ENCODE results near the gene FHIT. TPM values are rescaled to one million over a fixed set of nuclear protein-coding genes. Genes with fewer than 3 reads are reported as not detected.

FHIT gene
- total RNA-seq, 1 donor from 2014 or later, result 5.7 TPM

GRCh38 chr3:60854791-60855190 is 396.5 kb downstream of the FHIT start:
- H3K9me3 Mint-ChIP-seq, result no peaks in the 10 kb centered on the region
- no peak overlapping the region for H3K27ac ChIP-seq

DNA sequence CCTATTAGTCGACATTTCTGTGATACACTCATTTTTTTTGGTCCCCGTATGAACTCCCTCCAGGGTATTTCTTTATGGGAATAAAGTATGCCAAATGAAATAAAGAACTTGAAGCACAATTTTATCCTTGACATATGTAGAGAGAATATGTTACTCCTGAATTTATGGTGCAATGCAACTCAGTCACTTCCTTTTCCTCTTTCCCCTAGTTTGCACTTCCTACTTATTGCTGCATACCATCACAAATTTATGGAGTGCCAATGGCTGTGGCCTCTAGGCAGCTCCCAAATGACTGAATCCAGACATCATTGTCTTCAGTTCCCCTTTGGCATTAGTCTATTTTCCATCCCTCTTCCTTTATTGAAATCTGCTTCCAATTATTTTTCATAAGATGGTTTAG is 403.5 kb downstream of the FHIT start:
- H3K4me3 ChIP-seq, result no peak overlapping the region
- no peak overlapping the region for H3K4me2 ChIP-seq
- H3K27ac Mint-ChIP-seq, result no peak overlapping the region
- no peaks in the 10 kb centered on the region for H3K79me2 ChIP-seq (ENCODE audit: low read depth)
- no peaks in the 10 kb centered on the region for H4K20me1 ChIP-seq (ENCODE audit: low read depth)
- no peaks in the 10 kb centered on the region for H3K4me1 ChIP-seq
- no peaks in the 10 kb centered on the region for H3F3A ChIP-seq (ENCODE audit: low read depth)
- H3K27me3 ChIP-seq, result no peaks in the 10 kb centered on the region
- no peaks in the 10 kb centered on the region for H3K27me3 Mint-ChIP-seq (ENCODE audit: insufficient read depth, low read depth)
- H3K9ac ChIP-seq, result no peak overlapping the region
- TF ChIP-seq EZH2 (IDR thresholded peaks at IDR 0.05), result no peak
- no peak for TF ChIP-seq EZH2phosphoT487 (IDR thresholded peaks at IDR 0.05)
- DNase-seq (ENCODE audit: low spot score), result no peak
- no peaks in the 10 kb centered on the region for H3K4me1 Mint-ChIP-seq
- H3K27ac ChIP-seq, result no peak overlapping the region
- H3K36me3 Mint-ChIP-seq, result no peaks in the 10 kb centered on the region
- no peak overlapping the region for H3K4me3 Mint-ChIP-seq
- H3K36me3 ChIP-seq, result no peaks in the 10 kb centered on the region
- no peak overlapping the region for H2AFZ ChIP-seq (replicated peaks)
- H3K9me3 ChIP-seq (ENCODE audit: low read depth), result no peaks in the 10 kb centered on the region
- H3K9me3 Mint-ChIP-seq, result no peaks in the 10 kb centered on the region

More at GRCh38 chr3:60854791-60855190, 396.5 kb downstream of the FHIT start:
- H2AFZ ChIP-seq (replicated peaks), result no peak overlapping the region
- H3K9ac ChIP-seq, result no peak overlapping the region
- H3K27me3 Mint-ChIP-seq (ENCODE audit: insufficient read depth, low read depth), result no peaks in the 10 kb centered on the region
- no peaks in the 10 kb centered on the region for H3K27me3 ChIP-seq
- no peak overlapping the region for H3K4me3 Mint-ChIP-seq
- H3K79me2 ChIP-seq (ENCODE audit: low read depth), result no peaks in the 10 kb centered on the region
- H3K4me1 Mint-ChIP-seq, result no peaks in the 10 kb centered on the region
- H3K36me3 Mint-ChIP-seq, result no peaks in the 10 kb centered on the region
- no peaks in the 10 kb centered on the region for H3F3A ChIP-seq (ENCODE audit: low read depth)
- no peaks in the 10 kb centered on the region for H3K9me3 ChIP-seq (ENCODE audit: low read depth)
- no peak overlapping the region for H3K27ac Mint-ChIP-seq
- no peaks in the 10 kb centered on the region for H3K4me1 ChIP-seq
- no peaks in the 10 kb centered on the region for H3K36me3 ChIP-seq
- no peak overlapping the region for H3K4me2 ChIP-seq
- H4K20me1 ChIP-seq (ENCODE audit: low read depth), result no peaks in the 10 kb centered on the region
- no peak overlapping the region for H3K4me3 ChIP-seq
- DNase-seq (ENCODE audit: low spot score), result no peak
- TF ChIP-seq CTCF (IDR thresholded peaks at IDR 0.05) (no peak), EZH2 (IDR thresholded peaks at IDR 0.05) (no peak), EZH2phosphoT487 (IDR thresholded peaks at IDR 0.05) (no peak)

GRCh38 chr3:60844256-60844655 is 407.0 kb downstream of the FHIT start:
- Histone ChIP-seq H3K79me2 (ENCODE audit: low read depth) (no peaks in the 10 kb centered on the region), H3K4me1 (no peaks in the 10 kb centered on the region), H3K36me3 (no peaks in the 10 kb centered on the region), H2AFZ (replicated peaks) (no peak overlapping the region), H3K27ac (no peak overlapping the region), H3K27me3 (no peaks in the 10 kb centered on the region), H4K20me1 (ENCODE audit: low read depth) (no peaks in the 10 kb centered on the region), H3F3A (ENCODE audit: low read depth) (no peaks in the 10 kb centered on the region), H3K4me3 (no peak overlapping the region), H3K9me3 (ENCODE audit: low read depth) (no peaks in the 10 kb centered on the region), H3K9ac (no peak overlapping the region), H3K4me2 (no peak overlapping the region)
- H3K4me1 Mint-ChIP-seq, result peaks cover 4% of the 10 kb centered on the region
- DNase-seq (ENCODE audit: low spot score), result no peak
- no peaks in the 10 kb centered on the region for H3K9me3 Mint-ChIP-seq
- H3K36me3 Mint-ChIP-seq, result no peaks in the 10 kb centered on the region
- TF ChIP-seq CTCF (IDR thresholded peaks at IDR 0.05) (no peak), EZH2 (IDR thresholded peaks at IDR 0.05) (no peak), EZH2phosphoT487 (IDR thresholded peaks at IDR 0.05) (no peak)
- H3K27ac Mint-ChIP-seq, result no peak overlapping the region
- H3K27me3 Mint-ChIP-seq (ENCODE audit: insufficient read depth, low read depth), result no peaks in the 10 kb centered on the region
- H3K4me3 Mint-ChIP-seq, result no peak overlapping the region

- Histone ChIP-seq H3K79me2 (ENCODE audit: low read depth) (no peaks in the 10 kb centered on the region), H3K9me3 (ENCODE audit: low read depth) (no peaks in the 10 kb centered on the region), H3K4me3 (no peak overlapping the region), H2AFZ (replicated peaks) (no peak overlapping the region), H4K20me1 (ENCODE audit: low read depth) (no peaks in the 10 kb centered on the region), H3K27ac (no peak overlapping the region), H3K36me3 (no peaks in the 10 kb centered on the region), H3K4me1 (no peaks in the 10 kb centered on the region), H3K9ac (no peak overlapping the region), H3F3A (ENCODE audit: low read depth) (no peaks in the 10 kb centered on the region), H3K4me2 (no peak overlapping the region), H3K27me3 (no peaks in the 10 kb centered on the region)
- Mint-ChIP-seq H3K4me3 (no peak overlapping the region), H3K27me3 (ENCODE audit: insufficient read depth, low read depth) (no peaks in the 10 kb centered on the region), H3K27ac (no peak overlapping the region), H3K36me3 (no peaks in the 10 kb centered on the region), H3K9me3 (no peaks in the 10 kb centered on the region), H3K4me1 (peaks cover 4% of the 10 kb centered on the region)
- no peak for DNase-seq (ENCODE audit: low spot score)
- TF ChIP-seq EZH2phosphoT487 (IDR thresholded peaks at IDR 0.05) (no peak), CTCF (IDR thresholded peaks at IDR 0.05) (no peak), EZH2 (IDR thresholded peaks at IDR 0.05) (no peak)
These were observed 409.9 kb downstream of the FHIT start for GRCh38 chr3:60841355-60841754.

Measured in neural progenitor cell (in vitro differentiated cells).